ENCODE measurements around the gene PPAN.

PPAN gene

DNA sequence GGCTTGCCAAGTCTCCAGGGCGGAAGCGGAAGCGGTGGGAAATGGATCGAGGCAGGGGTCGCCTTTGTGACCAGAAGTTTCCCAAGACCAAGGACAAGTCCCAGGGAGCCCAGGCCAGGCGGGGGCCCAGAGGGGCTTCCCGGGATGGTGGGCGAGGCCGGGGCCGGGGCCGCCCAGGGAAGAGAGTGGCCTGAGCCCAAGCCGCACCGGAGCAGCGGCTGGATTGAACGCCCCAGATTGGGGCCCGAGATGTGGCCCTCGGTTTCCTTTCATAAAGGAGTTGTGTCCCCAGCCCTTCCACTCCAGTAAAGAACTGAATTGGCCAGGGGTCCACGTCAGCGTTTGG lies 4.8 kb downstream of the PPAN start:
- Histone ChIP-seq H3K36me3 (ENCODE audit: low read length) (no peaks in the 10 kb centered on the region; the same call in 1 of the 2 replicates), H3K9me2 (replicated peaks; ENCODE audit: insufficient read depth, low read length) (no peaks in the 10 kb centered on the region), H2AFZ (ENCODE audit: low read depth, low read length, severe bottlenecking) (no peak overlapping the region), H3F3A (ENCODE audit: insufficient read depth) (peaks cover 21% of the 10 kb centered on the region), H4K20me1 (ENCODE audit: low read depth, low read length) (no peaks in the 10 kb centered on the region), H3K9ac (ENCODE audit: low read length) (no peak overlapping the region), H3K4me3 (ENCODE audit: insufficient read depth, low read length, poor library complexity, severe bottlenecking) (no peak overlapping the region), H3K27me3 (ENCODE audit: low read length) (no peaks in the 10 kb centered on the region), H3K9me3 (ENCODE audit: insufficient read depth, low read length) (no peaks in the 10 kb centered on the region), H3K79me2 (ENCODE audit: insufficient read depth, low read length) (peaks cover 19% of the 10 kb centered on the region), H3K27ac (ENCODE audit: low read depth, low read length) (no peak overlapping the region), H3K4me2 (ENCODE audit: low read depth, low read length, poor library complexity, severe bottlenecking) (no peak overlapping the region)
- TF ChIP-seq, protein P1, sequence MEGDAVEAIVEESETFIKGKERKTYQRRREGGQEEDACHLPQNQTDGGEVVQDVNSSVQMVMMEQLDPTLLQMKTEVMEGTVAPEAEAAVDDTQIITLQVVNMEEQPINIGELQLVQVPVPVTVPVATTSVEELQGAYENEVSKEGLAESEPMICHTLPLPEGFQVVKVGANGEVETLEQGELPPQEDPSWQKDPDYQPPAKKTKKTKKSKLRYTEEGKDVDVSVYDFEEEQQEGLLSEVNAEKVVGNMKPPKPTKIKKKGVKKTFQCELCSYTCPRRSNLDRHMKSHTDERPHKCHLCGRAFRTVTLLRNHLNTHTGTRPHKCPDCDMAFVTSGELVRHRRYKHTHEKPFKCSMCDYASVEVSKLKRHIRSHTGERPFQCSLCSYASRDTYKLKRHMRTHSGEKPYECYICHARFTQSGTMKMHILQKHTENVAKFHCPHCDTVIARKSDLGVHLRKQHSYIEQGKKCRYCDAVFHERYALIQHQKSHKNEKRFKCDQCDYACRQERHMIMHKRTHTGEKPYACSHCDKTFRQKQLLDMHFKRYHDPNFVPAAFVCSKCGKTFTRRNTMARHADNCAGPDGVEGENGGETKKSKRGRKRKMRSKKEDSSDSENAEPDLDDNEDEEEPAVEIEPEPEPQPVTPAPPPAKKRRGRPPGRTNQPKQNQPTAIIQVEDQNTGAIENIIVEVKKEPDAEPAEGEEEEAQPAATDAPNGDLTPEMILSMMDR (IDR thresholded peaks at IDR 0.05; ENCODE audit: insufficient read depth, low read length, poor library complexity, severe bottlenecking) = no peak
- no peak for TF ChIP-seq EZH2phosphoT487 (conservative IDR thresholded peaks at IDR 0.05; ENCODE audit: low read length)

DNA sequence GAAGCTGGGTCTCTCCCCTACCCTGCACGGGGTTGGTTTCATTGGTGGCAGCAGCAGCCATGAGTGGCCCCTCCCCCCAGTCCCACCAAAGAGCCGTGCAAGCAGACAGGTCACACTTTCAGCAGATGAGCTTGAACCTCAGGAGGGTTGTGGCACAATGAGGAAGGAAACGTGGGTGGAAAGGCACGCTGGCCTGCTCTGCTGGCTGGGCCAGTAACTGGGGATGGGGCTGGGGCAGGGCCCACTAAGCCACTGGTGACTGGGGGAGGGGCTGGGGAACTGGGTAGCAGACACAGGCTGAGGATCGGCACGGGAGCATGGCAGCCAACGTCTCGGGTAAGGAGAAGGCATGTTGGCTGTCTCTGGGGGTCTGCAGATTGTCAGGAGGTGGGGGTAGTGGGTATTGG lies 5.2 kb downstream of the PPAN start, which contains the start of gene P2RY11:
P2RY11 (plus strand) TSS at position 289 of the 407 bp plus-strand sequence; CDS start at position 318, 29 bp downstream.
- H3K36me3 ChIP-seq (ENCODE audit: low read length) = no peaks in the 10 kb centered on the region; the same call in 1 of the 2 replicates
- no peak within 1 kb of the TSS for H3K9ac ChIP-seq (ENCODE audit: low read length)
- no peak within 1 kb of the TSS for H3K4me3 ChIP-seq (ENCODE audit: insufficient read depth, low read length, poor library complexity, severe bottlenecking)
- H3K79me2 ChIP-seq (ENCODE audit: insufficient read depth, low read length) = peaks cover 19% of the 10 kb centered on the region
- peaks cover 21% of the 10 kb centered on the region for H3F3A ChIP-seq (ENCODE audit: insufficient read depth)
- no peaks in the 10 kb centered on the region for H3K9me3 ChIP-seq (ENCODE audit: insufficient read depth, low read length)
- H4K20me1 ChIP-seq (ENCODE audit: low read depth, low read length) = no peaks in the 10 kb centered on the region
- H3K27ac ChIP-seq (ENCODE audit: low read depth, low read length) = peak within 1 kb of the TSS; percentile 58
- H3K27me3 ChIP-seq (ENCODE audit: low read length) = no peaks in the 10 kb centered on the region
- no peak for TF ChIP-seq EZH2phosphoT487 (conservative IDR thresholded peaks at IDR 0.05; ENCODE audit: low read length)
- TF ChIP-seq, protein P1 (IDR thresholded peaks at IDR 0.05; ENCODE audit: insufficient read depth, low read length, poor library complexity, severe bottlenecking) = no peak
- H2AFZ ChIP-seq (ENCODE audit: low read depth, low read length, severe bottlenecking) = no peak within 1 kb of the TSS
- H3K4me2 ChIP-seq (ENCODE audit: low read depth, low read length, poor library complexity, severe bottlenecking) = no peak within 1 kb of the TSS
- H3K9me2 ChIP-seq (replicated peaks; ENCODE audit: insufficient read depth, low read length) = no peaks in the 10 kb centered on the region

DNA sequence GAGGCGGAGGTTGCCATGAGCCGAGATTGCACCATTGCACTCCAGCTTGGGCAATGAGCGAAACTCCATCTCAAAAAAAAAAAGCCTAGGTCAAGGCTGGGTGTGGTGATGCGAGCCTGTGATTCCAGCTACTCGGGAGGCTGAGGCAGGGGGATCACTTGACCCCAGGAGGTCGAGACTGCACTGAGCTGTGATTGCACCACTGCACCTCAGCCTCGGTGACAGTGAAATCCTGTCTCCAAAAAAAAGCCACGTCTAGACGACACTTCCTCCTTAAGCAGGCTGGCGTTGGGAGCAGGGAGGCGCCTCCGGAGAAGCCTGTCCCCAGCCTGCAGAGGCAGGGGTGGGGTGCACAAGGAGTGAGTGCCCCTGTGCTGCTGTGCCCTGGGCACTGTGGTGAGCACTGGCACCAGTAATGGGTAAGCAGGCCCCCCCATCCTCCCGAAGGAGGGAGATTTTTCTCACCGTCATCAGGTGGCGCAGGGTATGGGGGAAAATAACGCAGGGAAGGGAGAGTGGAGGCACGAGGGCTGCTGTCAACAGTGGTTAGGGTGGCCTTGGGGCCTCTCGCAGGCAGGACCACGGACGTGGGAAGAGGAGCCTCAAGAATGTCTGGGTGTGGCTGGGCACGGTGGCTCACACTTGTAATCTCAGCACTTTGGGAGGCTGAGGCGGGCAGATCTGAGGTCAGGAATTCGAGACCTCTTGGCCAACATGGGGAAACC lies 6.0 kb downstream of the PPAN start:
- TF ChIP-seq EZH2phosphoT487 (conservative IDR thresholded peaks at IDR 0.05; ENCODE audit: low read length) = no peak
- TF ChIP-seq, protein P1 (IDR thresholded peaks at IDR 0.05; ENCODE audit: insufficient read depth, low read length, poor library complexity, severe bottlenecking) = no peak
- Histone ChIP-seq H3K27me3 (ENCODE audit: low read length) (no peaks in the 10 kb centered on the region), H3K27ac (ENCODE audit: low read depth, low read length) (peak overlapping the region; percentile 58), H3K9me2 (replicated peaks; ENCODE audit: insufficient read depth, low read length) (no peaks in the 10 kb centered on the region), H3K79me2 (ENCODE audit: insufficient read depth, low read length) (peaks cover 12% of the 10 kb centered on the region), H3K4me2 (ENCODE audit: low read depth, low read length, poor library complexity, severe bottlenecking) (no peak overlapping the region), H3K9me3 (ENCODE audit: insufficient read depth, low read length) (no peaks in the 10 kb centered on the region), H3K36me3 (ENCODE audit: low read length) (no peaks in the 10 kb centered on the region; the same call in 1 of the 2 replicates), H3F3A (ENCODE audit: insufficient read depth) (peaks cover 21% of the 10 kb centered on the region), H3K9ac (ENCODE audit: low read length) (no peak overlapping the region), H3K4me3 (ENCODE audit: insufficient read depth, low read length, poor library complexity, severe bottlenecking) (no peak overlapping the region), H4K20me1 (ENCODE audit: low read depth, low read length) (no peaks in the 10 kb centered on the region), H2AFZ (ENCODE audit: low read depth, low read length, severe bottlenecking) (no peak overlapping the region)

Data from SU-DHL-6 (cell line).